SJCRH30 (cell line): Measurements from ENCODE around the gene NUDT5. TPM values are rescaled to one million over a fixed set of nuclear protein-coding genes. Genes with fewer than 3 reads are reported as not detected.

ENCODE experiments used
- DNase-seq, 2 experiments: peaks; one replicate each; pipeline ENCODE4 v3.0.0-alpha.2; 2015 to 2020
- H3K27ac ChIP-seq: fragments of 250-450 bp; sonication (Bioruptor Pico); 2 replicates; pipeline ENCODE4 v1.5.1; 2020; ENCODE audit warnings: mild to moderate bottlenecking, moderate library complexity
- H3K27me3 ChIP-seq: fragments of 250-450 bp; sonication (Bioruptor Pico); 2 replicates; pipeline ENCODE4 v1.5.1; 2020; ENCODE audit warnings: mild to moderate bottlenecking, moderate library complexity
- H3K36me3 ChIP-seq: fragments of 250-450 bp; sonication (Bioruptor Pico); 2 replicates; pipeline ENCODE4 v1.5.1; 2020; ENCODE audit warnings: mild to moderate bottlenecking, moderate library complexity
- H3K4me1 ChIP-seq: fragments of 250-450 bp; sonication (Bioruptor Pico); 2 replicates; pipeline ENCODE4 v1.5.1; 2020; ENCODE audit warnings: mild to moderate bottlenecking, moderate library complexity
- H3K4me3 ChIP-seq: fragments of 250-450 bp; sonication (Bioruptor Pico); 2 replicates; pipeline ENCODE4 v1.5.1; 2020; ENCODE audit warnings: mild to moderate bottlenecking, moderate library complexity
- H3K9me3 ChIP-seq: fragments of 250-450 bp; sonication (Bioruptor Pico); replicated peaks from 2 replicates; pipeline ENCODE4 v1.5.1; 2020; ENCODE audit warnings: mild to moderate bottlenecking, moderate library complexity
- total RNA-seq: library from RNA; depleted of rRNA; stranded (reverse); fragments of >200 nt; shearing (Covaris generic); gene quantifications from 2 replicates; pipeline ENCODE4 v1.2.3, GENCODE V29; 2014

Gene NUDT5
- total RNA-seq, 1 experiment from 2014 or later: 57.3 TPM

GRCh38 chr10:12162927-12163326 is 32.8 kb downstream of the NUDT5 start:
- peaks cover 20% of the 10 kb centered on the region for H3K36me3 ChIP-seq

DNA sequence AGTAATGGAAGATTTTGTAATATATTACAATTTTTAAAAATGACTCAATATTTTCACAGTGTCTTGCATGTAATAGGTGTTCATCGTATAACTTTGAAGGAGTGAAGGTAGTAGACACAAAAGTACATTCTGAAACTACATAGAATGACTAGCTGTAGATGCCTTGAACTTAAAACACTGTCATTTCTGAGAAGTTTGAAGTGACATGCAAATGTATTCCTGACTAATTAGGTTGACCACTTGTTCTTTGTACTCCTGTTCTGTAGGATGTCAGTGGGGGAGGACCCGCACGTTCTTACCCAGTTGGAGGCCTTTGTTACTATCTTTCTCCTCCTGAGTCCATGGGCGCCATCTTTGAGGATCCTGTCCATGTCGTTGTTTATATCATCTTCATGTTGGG is 35.0 kb downstream of the NUDT5 start:
- no peaks in the 10 kb centered on the region for H3K27me3 ChIP-seq
- peaks cover 6% of the 10 kb centered on the region for H3K36me3 ChIP-seq
- no peak for DNase-seq
- H3K27ac ChIP-seq: no peak overlapping the region
- H3K4me3 ChIP-seq: no peak overlapping the region
- no peaks in the 10 kb centered on the region for H3K4me1 ChIP-seq
- no peaks in the 10 kb centered on the region for H3K9me3 ChIP-seq

More at GRCh38 chr10:12162927-12163326, 32.8 kb downstream of the NUDT5 start:
- no peaks in the 10 kb centered on the region for H3K27me3 ChIP-seq
- no peaks in the 10 kb centered on the region for H3K9me3 ChIP-seq
- H3K4me3 ChIP-seq: no peak overlapping the region
- H3K4me1 ChIP-seq: no peaks in the 10 kb centered on the region
- H3K27ac ChIP-seq: no peak overlapping the region
- DNase-seq: no peak

- Histone ChIP-seq H3K9me3 (no peaks in the 10 kb centered on the region), H3K4me3 (no peak overlapping the region), H3K27me3 (no peaks in the 10 kb centered on the region), H3K4me1 (no peaks in the 10 kb centered on the region), H3K36me3 (peaks cover 10% of the 10 kb centered on the region), H3K27ac (no peak overlapping the region)
- DNase-seq: no peak
These were observed 37.6 kb downstream of the NUDT5 start for GRCh38 chr10:12158111-12158510.

- H3K4me1 ChIP-seq: no peaks in the 10 kb centered on the region
These were observed 39.1 kb downstream of the NUDT5 start for GRCh38 chr10:12156367-12157123.

GRCh38 chr10:12154516-12154915 is 41.2 kb downstream of the NUDT5 start:
- no peaks in the 10 kb centered on the region for H3K4me1 ChIP-seq
- peaks cover 12% of the 10 kb centered on the region for H3K36me3 ChIP-seq
- no peaks in the 10 kb centered on the region for H3K9me3 ChIP-seq
- H3K27me3 ChIP-seq: no peaks in the 10 kb centered on the region
- no peak for DNase-seq
- H3K4me3 ChIP-seq: no peak overlapping the region
- no peak overlapping the region for H3K27ac ChIP-seq

More at GRCh38 chr10:12156367-12157123, 39.1 kb downstream of the NUDT5 start:
- H3K27me3 ChIP-seq: no peaks in the 10 kb centered on the region
- H3K27ac ChIP-seq: no peak overlapping the region
- H3K9me3 ChIP-seq: no peaks in the 10 kb centered on the region
- H3K4me3 ChIP-seq: no peak overlapping the region
- H3K36me3 ChIP-seq: peaks cover 7% of the 10 kb centered on the region
- DNase-seq: no peak

DNA sequence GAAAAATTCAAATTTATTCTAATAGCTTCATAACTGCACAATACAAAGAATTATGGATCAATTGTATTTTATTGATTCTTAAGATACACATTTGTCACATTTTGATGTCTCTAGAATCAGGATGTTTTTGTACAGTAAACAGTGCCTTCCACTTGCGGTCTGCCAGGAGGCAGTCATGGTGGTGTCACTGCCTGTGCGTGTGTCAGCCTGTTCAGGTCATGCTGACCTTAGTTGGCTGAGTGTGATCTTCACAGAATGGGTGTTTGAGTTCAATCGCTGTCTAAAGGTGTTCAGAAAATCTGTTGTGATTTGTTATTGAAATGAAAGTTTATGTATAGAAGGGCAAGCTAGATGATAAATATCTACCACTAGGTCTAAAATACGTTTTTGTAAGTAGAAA is 45.5 kb downstream of the NUDT5 start:
- 0 out of 2 replicates have a peak, but pooled peaks cover 10% of the 10 kb centered on the region for H3K36me3 ChIP-seq
- no peaks in the 10 kb centered on the region for H3K9me3 ChIP-seq
- H3K4me3 ChIP-seq: no peak overlapping the region
- no peaks in the 10 kb centered on the region for H3K4me1 ChIP-seq
- no peak for DNase-seq
- H3K27ac ChIP-seq: no peak overlapping the region
- no peaks in the 10 kb centered on the region for H3K27me3 ChIP-seq

- H3K27me3 ChIP-seq: no peaks in the 10 kb centered on the region
- H3K9me3 ChIP-seq: no peaks in the 10 kb centered on the region
- no peak for DNase-seq
- no peak overlapping the region for H3K27ac ChIP-seq
- no peaks in the 10 kb centered on the region for H3K4me1 ChIP-seq
- H3K4me3 ChIP-seq: no peak overlapping the region
- peaks cover 1% of the 10 kb centered on the region; the same call in 1 of the 2 replicates for H3K36me3 ChIP-seq
These were observed 51.2 kb downstream of the NUDT5 start for GRCh38 chr10:12144538-12144937.

GRCh38 chr10:12140038-12140437 is 55.7 kb downstream of the NUDT5 start:
- DNase-seq: no peak
- Histone ChIP-seq H3K27ac (no peak overlapping the region), H3K4me1 (no peaks in the 10 kb centered on the region), H3K4me3 (no peak overlapping the region), H3K27me3 (no peaks in the 10 kb centered on the region), H3K9me3 (0 out of 2 replicates have a peak, but pooled peaks cover 3% of the 10 kb centered on the region), H3K36me3 (peaks cover 8% of the 10 kb centered on the region)

- H3K9me3 ChIP-seq: 0 out of 2 replicates have a peak, but pooled peaks cover 3% of the 10 kb centered on the region
- no peak overlapping the region for H3K27ac ChIP-seq
- H3K4me1 ChIP-seq: no peaks in the 10 kb centered on the region
- no peak overlapping the region for H3K4me3 ChIP-seq
- no peaks in the 10 kb centered on the region for H3K27me3 ChIP-seq
- no peak for DNase-seq
- peaks cover 15% of the 10 kb centered on the region for H3K36me3 ChIP-seq
These were observed 60.1 kb downstream of the NUDT5 start for GRCh38 chr10:12135631-12136030.

DNA sequence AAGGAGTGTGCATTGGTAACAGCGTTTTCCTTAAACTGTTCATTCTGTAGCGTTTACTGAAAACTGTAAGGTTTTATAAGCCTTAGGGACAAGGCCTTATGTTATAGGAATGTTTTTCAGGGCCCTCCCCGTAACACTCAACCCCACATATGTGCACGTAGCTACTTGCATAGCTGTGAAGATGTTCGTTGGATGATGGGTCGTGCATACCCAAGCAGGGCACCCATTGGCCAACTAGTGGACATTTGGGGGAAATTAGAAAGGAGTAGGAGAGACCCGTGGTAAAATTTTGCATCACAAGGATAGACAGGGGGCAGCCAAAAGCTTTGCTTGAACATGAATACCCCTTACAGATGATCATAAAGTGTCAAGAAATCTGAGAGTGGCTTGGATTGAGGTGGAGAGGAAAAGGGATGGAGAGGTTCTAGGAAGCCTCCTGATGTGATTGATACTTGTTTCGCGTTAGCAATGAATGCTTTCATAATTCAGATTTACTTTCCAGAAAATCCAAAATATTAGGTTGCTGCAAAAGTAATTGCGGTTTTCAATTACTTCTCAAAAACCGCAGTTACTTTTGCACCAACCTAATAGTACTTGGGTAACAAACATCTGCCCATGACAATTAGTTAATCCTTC is 65.3 kb downstream of the NUDT5 start:
- Histone ChIP-seq H3K27me3 (no peaks in the 10 kb centered on the region), H3K27ac (no peak overlapping the region), H3K36me3 (peaks cover 11% of the 10 kb centered on the region), H3K4me1 (no peaks in the 10 kb centered on the region), H3K9me3 (no peaks in the 10 kb centered on the region), H3K4me3 (peak overlapping the region; percentile 96)
- peak; percentile 65 to 79 for DNase-seq

DNA sequence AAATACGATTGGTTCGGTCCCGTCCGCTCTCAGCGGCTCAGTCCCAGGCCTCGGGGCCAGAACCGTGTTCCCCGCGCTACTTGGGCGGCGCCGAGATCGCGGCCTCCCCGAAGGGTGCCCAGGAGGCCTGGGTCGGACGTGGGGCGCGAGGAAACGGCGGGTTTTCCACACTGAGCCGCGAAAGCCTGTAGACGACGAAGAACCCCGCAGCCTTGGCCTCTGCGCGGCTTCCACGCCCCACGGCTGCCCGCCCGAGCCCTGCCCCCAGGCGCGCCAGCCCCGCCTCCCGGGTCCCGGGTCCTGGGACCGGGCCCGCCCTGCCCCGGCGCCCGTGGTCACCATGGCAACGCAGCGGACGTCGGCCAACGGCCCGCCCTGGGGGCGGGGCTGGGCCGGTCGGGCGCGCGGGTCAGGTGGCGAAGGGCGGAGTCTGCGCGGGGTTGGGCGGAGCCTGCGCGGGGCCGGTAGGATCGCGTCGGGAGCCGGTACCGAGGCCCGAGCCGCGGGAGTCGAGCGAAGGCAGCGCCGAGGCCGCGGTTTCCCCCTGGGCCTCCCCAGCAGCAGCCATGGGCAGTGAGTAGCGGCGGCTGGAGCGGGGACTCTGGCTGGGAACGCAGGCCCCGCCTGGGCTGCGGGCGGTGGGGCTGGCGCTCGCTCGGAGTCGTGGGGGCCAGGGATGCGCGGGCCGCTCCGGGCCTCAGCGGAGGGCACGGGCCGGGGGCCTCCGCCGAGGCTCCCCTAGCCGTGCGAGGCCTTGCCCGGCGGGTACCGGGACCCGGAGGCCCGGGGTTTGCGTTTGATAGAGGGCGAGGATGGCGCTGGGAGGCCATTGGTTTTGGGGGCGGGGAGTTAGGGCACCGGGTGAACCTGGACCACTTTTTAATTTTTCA is 66.2 kb downstream of the NUDT5 start, which contains the start of gene SEC61A2:
Gene SEC61A2, plus strand, starts transcription at position 456 of the 890 bp plus-strand sequence. Its CDS starts 111 bp downstream, at position 567.
- Histone ChIP-seq H3K36me3 (peaks cover 13% of the 10 kb centered on the region), H3K4me3 (peak within 1 kb of the TSS; percentile 96), H3K27me3 (no peaks in the 10 kb centered on the region), H3K4me1 (no peaks in the 10 kb centered on the region), H3K9me3 (no peaks in the 10 kb centered on the region), H3K27ac (peak within 1 kb of the TSS; percentile 54)
- peak; percentile 91 to 93 for DNase-seq

- H3K27ac ChIP-seq: no peak overlapping the region
- H3K4me1 ChIP-seq: no peaks in the 10 kb centered on the region
- no peak overlapping the region for H3K4me3 ChIP-seq
- H3K9me3 ChIP-seq: no peaks in the 10 kb centered on the region
- DNase-seq: no peak
- H3K36me3 ChIP-seq: peaks cover 21% of the 10 kb centered on the region
- no peaks in the 10 kb centered on the region for H3K27me3 ChIP-seq
These were observed 74.0 kb downstream of the NUDT5 start for GRCh38 chr10:12121673-12122072.
